ENCODE data around the gene SATB2. TPM values are rescaled to one million over a fixed set of nuclear protein-coding genes. Genes with fewer than 3 reads are reported as not detected.

Gene SATB2
- total RNA-seq, 1 donor from 2014 or later: 10.1 TPM

GRCh38 chr2:199339891-199340605 lies 117.7 kb downstream of the SATB2 start:
- Mint-ChIP-seq H3K36me3 (ENCODE audit: low read depth) (no peaks in the 10 kb centered on the region), H3K27me3 (ENCODE audit: low read depth) (no peaks in the 10 kb centered on the region), H3K27ac (ENCODE audit: unreplicated experiment) (no peak overlapping the region), H3K4me3 (no peak overlapping the region), H3K4me1 (no peaks in the 10 kb centered on the region), H3K9me3 (no peaks in the 10 kb centered on the region)
- TF ChIP-seq CTCF (conservative IDR thresholded peaks at IDR 0.05): no peak
- DNase-seq (ENCODE audit: low read depth, low spot score): no peak

- Mint-ChIP-seq H3K4me1 (no peaks in the 10 kb centered on the region), H3K27me3 (ENCODE audit: low read depth) (no peaks in the 10 kb centered on the region), H3K9me3 (no peaks in the 10 kb centered on the region), H3K27ac (ENCODE audit: unreplicated experiment) (no peak overlapping the region), H3K36me3 (ENCODE audit: low read depth) (no peaks in the 10 kb centered on the region), H3K4me3 (no peak overlapping the region)
- no peak for TF ChIP-seq CTCF (conservative IDR thresholded peaks at IDR 0.05)
- DNase-seq (ENCODE audit: low read depth, low spot score): no peak
These were observed 121.2 kb downstream of the SATB2 start for GRCh38 chr2:199336546-199336945.

- Mint-ChIP-seq H3K4me3 (no peak overlapping the region), H3K27ac (ENCODE audit: unreplicated experiment) (no peak overlapping the region), H3K27me3 (ENCODE audit: low read depth) (no peaks in the 10 kb centered on the region), H3K4me1 (no peaks in the 10 kb centered on the region), H3K9me3 (no peaks in the 10 kb centered on the region), H3K36me3 (ENCODE audit: low read depth) (no peaks in the 10 kb centered on the region)
- TF ChIP-seq CTCF (conservative IDR thresholded peaks at IDR 0.05): no peak
- DNase-seq (ENCODE audit: low read depth, low spot score): no peak
These were observed 122.2 kb downstream of the SATB2 start for GRCh38 chr2:199335502-199335901.

GRCh38 chr2:199329466-199329865 lies 128.3 kb downstream of the SATB2 start:
- no peak for DNase-seq (ENCODE audit: low read depth, low spot score)
- no peak for TF ChIP-seq CTCF (conservative IDR thresholded peaks at IDR 0.05)
- peaks cover 6% of the 10 kb centered on the region for H3K36me3 Mint-ChIP-seq (ENCODE audit: low read depth)
- no peak overlapping the region for H3K27ac Mint-ChIP-seq (ENCODE audit: unreplicated experiment)
- no peaks in the 10 kb centered on the region for H3K4me1 Mint-ChIP-seq
- no peaks in the 10 kb centered on the region for H3K9me3 Mint-ChIP-seq
- H3K27me3 Mint-ChIP-seq (ENCODE audit: low read depth): no peaks in the 10 kb centered on the region
- H3K4me3 Mint-ChIP-seq: no peak overlapping the region

GRCh38 chr2:199329031-199329430 lies 128.7 kb downstream of the SATB2 start:
- Mint-ChIP-seq H3K4me3 (no peak overlapping the region), H3K36me3 (ENCODE audit: low read depth) (peaks cover 6% of the 10 kb centered on the region), H3K27me3 (ENCODE audit: low read depth) (no peaks in the 10 kb centered on the region), H3K9me3 (no peaks in the 10 kb centered on the region), H3K27ac (ENCODE audit: unreplicated experiment) (no peak overlapping the region), H3K4me1 (no peaks in the 10 kb centered on the region)
- no peak for TF ChIP-seq CTCF (conservative IDR thresholded peaks at IDR 0.05)
- no peak for DNase-seq (ENCODE audit: low read depth, low spot score)
